ENCODE measurements around the gene PARP14. TPM values are rescaled to one million over a fixed set of nuclear protein-coding genes. Genes with fewer than 3 reads are reported as not detected.

The PARP14 gene
- total and polyA plus RNA-seq, 10 of the 15 experiments (the other 5 are each of a cell fraction or from before 2014, with no cell fraction given): 21.6 to 189 (median 92.7) TPM

- CTCF ChIA-PET: interaction anchor here (0.6 to 6.4 kb wide), 11 partner anchors 63 to 623 kb away, joined by 3 to 192 read pairs (median 19); partner anchors contain the start of genes DTX3L, FAM162A, MIX23 and PARP15
- Histone ChIP-seq H3K4me3 (peak overlapping the region; percentile 97), H2AFZ (ENCODE audit: control insufficient read depth, low read depth, low read length) (peak overlapping the region; percentile 45)
These were observed 790 bp downstream of the PARP14 start for GRCh38 chr3:122681284-122681973.

More at GRCh38 chr3:122681284-122681973, 790 bp downstream of the PARP14 start:
- peak overlapping the region; percentile 95 for H3K9ac ChIP-seq (ENCODE audit: control insufficient read depth, insufficient read depth, low read length)
- H3K79me2 ChIP-seq (ENCODE audit: control insufficient read depth, insufficient read depth, low read length): peaks cover 55% of the 10 kb centered on the region
- H3K27me3 ChIP-seq (replicated peaks in 1 of 2; ENCODE audit: control insufficient read depth in 2 of 2, insufficient read depth in 2 of 2, low read length in 1 of 2): no peaks in the 10 kb centered on the region
- in situ Hi-C loops (cut with MboI) (loop anchor here (10.0 kb wide), 2 partner anchors 577 to 1027 kb away; no protein-coding TSS in a partner anchor), intact Hi-C loops (cut with micrococcal nuclease; ENCODE audit: unreplicated experiment) (no loop called here)
- no peak for DNase-seq (ENCODE audit: low read depth, low spot score)
- H3K27ac ChIP-seq (ENCODE audit: control insufficient read depth, insufficient read depth): peak overlapping the region; percentile 97
- TSS peak; percentile 50 for BruUV-seq (replicated peaks)
- no peaks in the 10 kb centered on the region; the same call in 1 of the 2 replicates for H4K20me1 ChIP-seq (ENCODE audit: control insufficient read depth, insufficient read depth)
- ChIA-PET RAD21 (ENCODE audit: unreplicated experiment) (interaction anchor here (2.1 to 8.2 kb wide), 9 partner anchors 15 to 223 kb away, joined by 12 to 236 read pairs (median 46); partner anchors contain the start of genes DTX3L, PARP15 and PARP9), SMC1A (ENCODE audit: uncharacterized antibody, unreplicated experiment) (interaction anchor here (1.0 to 11.3 kb wide), 8 partner anchors 15 to 217 kb away, joined by 3 to 250 read pairs (median 60); partner anchors contain the start of genes DTX3L, PARP15 and PARP9), POLR2A (interaction anchor here (0.5 to 6.5 kb wide), 11 partner anchors 13 to 517 kb away, joined by 3 to 67 read pairs (median 5); partner anchors contain the start of genes DTX3L and PARP9)
- no peaks in the 10 kb centered on the region for H3K9me3 ChIP-seq (replicated peaks; ENCODE audit: control insufficient read depth, insufficient read depth, low read length)
- peaks cover 0 to 7% of the 10 kb centered on the region in 2 experiments; a peak in 1 of 4 replicates for H3K36me3 ChIP-seq (ENCODE audit: control insufficient read depth in 2 of 2, insufficient read depth in 2 of 2, low read length in 1 of 2)
- TF ChIP-seq ETV6 (conservative IDR thresholded peaks at IDR 0.05 in 1 of 2, IDR thresholded peaks at IDR 0.05 in 1 of 2; ENCODE audit: borderline replicate concordance in 1 of 2, low read depth in 1 of 2) (0 out of 4 replicates have a peak, but pooled peaks of 1 of the 2 experiments have one; percentile 14), JUNB (IDR thresholded peaks at IDR 0.05) (0 out of 2 replicates have a peak, but pooled peaks have one; percentile 4), YY1 (IDR thresholded peaks at IDR 0.05; ENCODE audit: low read depth, low read length) (peak; percentile 87), ZNF274 (IDR thresholded peaks at IDR 0.05; ENCODE audit: insufficient read depth, insufficient read length) (no peak), ZZZ3 (IDR thresholded peaks at IDR 0.05; ENCODE audit: control insufficient read depth, insufficient read length, low read depth) (no peak), WRNIP1 (IDR thresholded peaks at IDR 0.05; ENCODE audit: borderline replicate concordance, low read depth, low read length) (0 out of 2 replicates have a peak, but pooled peaks have one; percentile 10)
- WGBS (ENCODE audit: insufficient coverage, insufficient replicate concordance, low lambda C conversion rate, missing lambda C conversion rate): under 1% methylated on average over 24 of the region's 24 CpGs
- H3K4me2 ChIP-seq (ENCODE audit: control insufficient read depth, insufficient read depth): peak overlapping the region; percentile 70
- FAIRE-seq: no peak
- H3K4me1 ChIP-seq (ENCODE audit: control insufficient read depth, insufficient read depth, low read length): peaks cover 16% of the 10 kb centered on the region
- ATAC-seq: peak; percentile 3; the same call in 1 of the 3 replicates

Data from GM12878 (cell line).